ENCODE results near the gene TRIO.

GRCh38 chr5:14460844-14461398, 317.8 kb downstream of the TRIO start:
- no peak for TF ChIP-seq REST (tag by site-specific recombination; IDR thresholded peaks at IDR 0.05)
- TF ChIP-seq CTCF (tag by site-specific recombination; IDR thresholded peaks at IDR 0.05): no peak
- TF ChIP-seq KLF1 (tag by site-specific recombination; IDR thresholded peaks at IDR 0.05): no peak
- no peak for TF ChIP-seq WT1 (tag by site-specific recombination; IDR thresholded peaks at IDR 0.05)
- no peak for TF ChIP-seq TRIM28 (IDR thresholded peaks at IDR 0.05; ENCODE audit: borderline replicate concordance, low read length)
- TF ChIP-seq ZNF776 (tag by site-specific recombination; IDR thresholded peaks at IDR 0.05; ENCODE audit: borderline replicate concordance): no peak
- no peak for TF ChIP-seq ZNF548 (tag by site-specific recombination; IDR thresholded peaks at IDR 0.05)
- TF ChIP-seq REPIN1 (tag by site-specific recombination; IDR thresholded peaks at IDR 0.05; ENCODE audit: low read depth): no peak
- TF ChIP-seq TCF7L2 (IDR thresholded peaks at IDR 0.05; ENCODE audit: borderline replicate concordance, low read depth, low read length): no peak
